HFFc6 (cell line): ENCODE results near the gene SPG7. TPM values are rescaled to one million over a fixed set of nuclear protein-coding genes. Genes with fewer than 3 reads are reported as not detected.

Experiments
- DNase-seq: peaks from one replicate; pipeline ENCODE4 v3.0.0-alpha.2; 2018
- H3K27ac Mint-ChIP-seq: 2 replicates; pipeline ENCODE4 v1.8.0; 2020; ENCODE audit warnings: mild to moderate bottlenecking, mixed read lengths
- H3K27me3 Mint-ChIP-seq: 2 replicates; pipeline ENCODE4 v1.8.0; 2021; ENCODE audit warnings: mild to moderate bottlenecking, moderate library complexity, mixed read lengths; ENCODE audit not compliant: insufficient read depth
- H3K36me3 Mint-ChIP-seq: 2 replicates; pipeline ENCODE4 v1.8.0; 2021; ENCODE audit warnings: low read depth, mixed read lengths
- H3K4me1 Mint-ChIP-seq: 2 replicates; pipeline ENCODE4 v1.8.0; 2020; ENCODE audit warnings: low read depth, mixed read lengths
- H3K4me3 Mint-ChIP-seq: 2 replicates; pipeline ENCODE4 v1.8.0; 2020; ENCODE audit warnings: mild to moderate bottlenecking, moderate library complexity, mixed read lengths
- H3K9me3 Mint-ChIP-seq: 2 replicates; pipeline ENCODE4 v1.8.0; 2020; ENCODE audit warnings: mild to moderate bottlenecking, mixed read lengths
- total RNA-seq, 6 experiments: library from RNA; stranded (reverse); fragmentation: NEBNext Ultra II Directional; extraction: Animal tissue kit (Norgen Biotek cat#: 25700); gene quantifications; 2 replicates in 1 of 6; 3 replicates in 5 of 6; pipeline ENCODE4 v1.2.3, GENCODE V29; 2021
- TF ChIP-seq, protein P1 (sequence below): fragments of 200-600 bp; sonication (generic); IDR thresholded peaks from 2 replicates; pipeline ENCODE4 v1.5.0; 2021; ENCODE audit warnings: antibody characterized with exemption, mild to moderate bottlenecking

The SPG7 gene
- total RNA-seq, 6 experiments from 2014 or later = 81.5 to 97.0 (median 89.6) TPM

DNA sequence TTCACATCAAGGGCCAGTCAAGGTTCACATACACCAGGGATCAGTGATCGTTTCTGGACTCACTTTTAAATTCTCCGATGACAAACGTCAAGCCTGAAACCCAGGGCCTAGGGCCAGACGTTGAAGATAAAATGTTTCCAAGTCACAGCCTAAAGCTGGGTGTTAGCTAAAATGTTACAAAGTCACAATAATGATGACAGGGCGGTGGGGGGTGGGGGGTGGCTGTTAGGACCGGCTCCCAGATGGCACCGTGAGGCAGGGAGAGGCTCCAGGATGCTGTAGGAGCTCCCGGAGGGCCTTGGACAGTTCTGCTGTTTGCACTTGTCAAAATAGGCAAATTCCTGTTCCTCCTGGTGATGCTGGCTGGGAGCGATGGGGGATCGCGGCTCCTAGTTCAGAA lies 35.9 kb downstream of the SPG7 start:
- Mint-ChIP-seq H3K27ac (no peak overlapping the region), H3K4me3 (no peak overlapping the region), H3K4me1 (peaks cover 6% of the 10 kb centered on the region), H3K36me3 (peaks cover 37% of the 10 kb centered on the region), H3K27me3 (peaks cover 1% of the 10 kb centered on the region; the same call in 1 of the 2 replicates), H3K9me3 (no peaks in the 10 kb centered on the region)
- TF ChIP-seq, protein P1, sequence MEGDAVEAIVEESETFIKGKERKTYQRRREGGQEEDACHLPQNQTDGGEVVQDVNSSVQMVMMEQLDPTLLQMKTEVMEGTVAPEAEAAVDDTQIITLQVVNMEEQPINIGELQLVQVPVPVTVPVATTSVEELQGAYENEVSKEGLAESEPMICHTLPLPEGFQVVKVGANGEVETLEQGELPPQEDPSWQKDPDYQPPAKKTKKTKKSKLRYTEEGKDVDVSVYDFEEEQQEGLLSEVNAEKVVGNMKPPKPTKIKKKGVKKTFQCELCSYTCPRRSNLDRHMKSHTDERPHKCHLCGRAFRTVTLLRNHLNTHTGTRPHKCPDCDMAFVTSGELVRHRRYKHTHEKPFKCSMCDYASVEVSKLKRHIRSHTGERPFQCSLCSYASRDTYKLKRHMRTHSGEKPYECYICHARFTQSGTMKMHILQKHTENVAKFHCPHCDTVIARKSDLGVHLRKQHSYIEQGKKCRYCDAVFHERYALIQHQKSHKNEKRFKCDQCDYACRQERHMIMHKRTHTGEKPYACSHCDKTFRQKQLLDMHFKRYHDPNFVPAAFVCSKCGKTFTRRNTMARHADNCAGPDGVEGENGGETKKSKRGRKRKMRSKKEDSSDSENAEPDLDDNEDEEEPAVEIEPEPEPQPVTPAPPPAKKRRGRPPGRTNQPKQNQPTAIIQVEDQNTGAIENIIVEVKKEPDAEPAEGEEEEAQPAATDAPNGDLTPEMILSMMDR = no peak
- DNase-seq = no peak

GRCh38 chr16:89544713-89545043 lies 36.5 kb downstream of the SPG7 start:
- no peak for DNase-seq
- Mint-ChIP-seq H3K4me1 (peaks cover 6% of the 10 kb centered on the region), H3K4me3 (no peak overlapping the region), H3K27me3 (peaks cover 1% of the 10 kb centered on the region; the same call in 1 of the 2 replicates), H3K36me3 (peaks cover 37% of the 10 kb centered on the region), H3K9me3 (no peaks in the 10 kb centered on the region), H3K27ac (no peak overlapping the region)
- TF ChIP-seq, protein P1 = no peak

- no peaks in the 10 kb centered on the region for H3K9me3 Mint-ChIP-seq
- no peak overlapping the region for H3K27ac Mint-ChIP-seq
- H3K4me1 Mint-ChIP-seq = peaks cover 6% of the 10 kb centered on the region
- no peaks in the 10 kb centered on the region; the same call in 1 of the 2 replicates for H3K27me3 Mint-ChIP-seq
- peaks cover 37% of the 10 kb centered on the region for H3K36me3 Mint-ChIP-seq
- no peak overlapping the region for H3K4me3 Mint-ChIP-seq
- no peak for DNase-seq
- TF ChIP-seq, protein P1 = no peak
Measured at GRCh38 chr16:89545044-89545830, 37.0 kb downstream of the SPG7 start.

- peaks cover 6% of the 10 kb centered on the region for H3K4me1 Mint-ChIP-seq
- H3K27ac Mint-ChIP-seq = no peak overlapping the region
- no peak overlapping the region for H3K4me3 Mint-ChIP-seq
- peaks cover 35% of the 10 kb centered on the region for H3K36me3 Mint-ChIP-seq
- no peaks in the 10 kb centered on the region for H3K9me3 Mint-ChIP-seq
- no peaks in the 10 kb centered on the region; the same call in 1 of the 2 replicates for H3K27me3 Mint-ChIP-seq
- DNase-seq = no peak
- TF ChIP-seq, protein P1 = no peak
Measured at GRCh38 chr16:89545831-89546574, 37.8 kb downstream of the SPG7 start.

DNA sequence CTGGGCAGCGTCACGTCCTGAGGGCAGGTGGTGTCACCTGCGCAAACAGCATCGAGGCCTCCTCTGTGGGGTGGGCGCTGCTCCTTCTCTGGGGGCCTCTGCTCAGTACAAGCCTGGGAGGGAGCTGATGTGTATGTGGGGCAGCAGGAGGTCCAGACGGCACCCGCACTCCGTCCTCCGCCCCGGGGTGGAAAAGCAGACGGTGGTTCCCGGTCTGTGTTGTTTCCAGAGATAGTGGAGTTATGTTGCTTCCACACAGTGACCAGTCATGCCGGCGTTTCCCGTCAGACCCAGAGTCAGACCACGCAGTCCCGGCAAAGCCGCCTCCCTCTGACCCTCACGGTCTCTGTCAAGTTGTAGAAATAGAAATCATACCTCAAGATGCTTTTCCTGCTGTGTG lies 38.6 kb downstream of the SPG7 start:
- Mint-ChIP-seq H3K36me3 (peaks cover 34% of the 10 kb centered on the region), H3K9me3 (no peaks in the 10 kb centered on the region), H3K4me3 (no peak overlapping the region), H3K27me3 (no peaks in the 10 kb centered on the region; the same call in 1 of the 2 replicates), H3K4me1 (peaks cover 6% of the 10 kb centered on the region), H3K27ac (no peak overlapping the region)
- DNase-seq = no peak
- TF ChIP-seq, protein P1 = no peak
